GM19193 (cell line): ENCODE results near the gene CRYBG1.
A peak's percentile ranks its signal among the peaks of the same experiment; 100 is the strongest.

Source experiments
- POLR2A ChIP-seq: IDR thresholded peaks from 4 replicates; pipeline ENCODE4 v1.6.1; 2011; ENCODE audit not compliant: insufficient read depth, insufficient read length; ENCODE audit errors: extremely low read depth

CRYBG1 gene

DNA sequence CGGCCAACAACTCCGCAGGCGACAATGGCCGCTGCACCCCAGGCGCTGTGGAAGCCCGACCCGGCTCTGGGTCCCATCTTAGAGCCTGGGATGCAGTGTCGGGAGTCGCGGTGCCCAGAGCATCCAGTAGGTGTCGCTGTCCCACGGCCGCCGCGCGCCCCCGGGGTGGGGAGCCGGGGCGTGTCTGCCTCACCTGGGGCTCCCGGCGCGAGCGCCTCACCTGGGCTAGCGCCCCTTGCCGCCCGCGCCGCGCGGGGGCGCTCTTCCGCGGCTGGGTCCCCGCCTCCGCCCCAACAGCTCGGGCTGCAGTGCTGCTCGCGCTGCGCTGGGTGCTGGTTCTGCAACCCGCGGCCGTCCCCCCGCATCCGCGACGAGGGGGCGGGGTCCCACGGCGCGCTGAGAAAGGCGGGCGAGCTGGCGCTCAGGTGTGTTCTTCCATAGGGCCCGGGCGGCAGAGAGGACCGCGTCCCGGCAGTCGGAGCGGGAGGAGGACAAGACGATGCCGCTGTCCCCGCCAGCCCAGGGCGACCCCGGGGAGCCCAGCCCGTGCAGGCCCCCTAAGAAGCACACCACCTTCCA lies at the start of gene CRYBG1:
Gene CRYBG1 (plus strand): TSS at position 308 of the 579 bp plus-strand sequence. CDS start 192 bp downstream, at position 500.
- no peak for TF ChIP-seq POLR2A

DNA sequence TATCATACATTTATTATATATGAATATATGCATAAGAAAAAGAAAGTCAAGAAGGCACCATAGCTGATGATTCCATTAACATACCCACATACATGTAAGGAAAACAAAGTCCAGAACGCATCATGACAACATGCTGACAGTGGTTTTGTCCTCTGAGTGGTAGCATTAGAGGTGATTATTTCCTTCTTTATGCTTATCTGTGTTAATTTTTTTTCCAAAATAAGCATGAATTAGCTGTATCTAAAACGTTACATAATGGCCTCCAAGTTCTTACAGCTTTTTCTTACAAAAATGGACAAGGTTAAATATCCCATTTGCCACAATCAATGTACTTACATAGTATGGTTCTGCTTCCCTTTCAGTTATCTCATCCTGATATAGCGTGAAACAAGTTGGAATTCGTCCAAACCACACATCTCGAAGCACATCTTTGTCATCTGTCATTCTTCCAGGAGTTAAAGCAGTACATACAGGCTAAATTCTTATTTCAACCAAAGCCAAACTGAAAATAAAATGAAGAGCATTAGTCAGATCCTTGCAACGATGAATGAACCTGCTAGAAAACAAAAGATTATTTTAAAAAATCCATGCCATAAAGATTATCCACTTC lies 44.6 kb upstream of the CRYBG1 start:
- TF ChIP-seq POLR2A = no peak

DNA sequence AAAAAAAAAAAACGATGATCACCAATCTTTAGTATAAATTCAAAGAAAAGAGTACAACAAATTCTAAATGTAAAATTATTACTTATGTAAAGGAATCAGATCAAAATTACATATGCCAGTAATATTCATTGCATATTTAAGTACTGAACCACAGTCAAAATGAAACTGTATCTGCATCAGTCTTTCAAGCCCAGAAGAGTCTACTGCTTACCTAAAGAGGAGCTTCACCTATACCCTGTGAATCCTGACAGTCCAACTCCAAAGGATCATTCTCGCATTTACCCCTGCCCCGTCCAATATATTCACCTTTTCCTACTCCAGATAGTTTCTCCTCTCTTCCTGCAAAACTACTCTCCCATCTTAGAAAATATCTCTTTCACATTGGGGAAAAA lies 44.1 kb upstream of the CRYBG1 start:
- TF ChIP-seq POLR2A = no peak

- no peak for TF ChIP-seq POLR2A
Observed at GRCh38 chr6:106318061-106318460, 42.5 kb upstream of the CRYBG1 start.

DNA sequence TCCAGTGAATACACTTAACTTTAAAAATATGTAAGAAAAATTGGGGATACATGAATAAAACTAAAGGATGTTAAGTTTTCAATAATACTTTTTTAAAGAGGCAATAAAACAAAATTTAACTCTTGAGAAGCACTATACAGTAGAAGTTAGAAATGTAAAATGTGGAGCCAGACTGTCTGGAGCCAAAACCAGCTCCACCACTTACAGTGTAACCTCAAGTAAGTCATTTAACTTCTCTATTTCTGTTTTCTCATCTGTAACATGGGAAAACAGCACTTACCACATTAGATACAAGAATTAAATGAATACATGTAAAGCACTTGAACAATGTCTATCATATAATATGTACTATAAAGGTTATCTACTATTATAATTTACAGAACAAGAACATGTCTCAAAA lies 41.7 kb upstream of the CRYBG1 start:
- no peak for TF ChIP-seq POLR2A

GRCh38 chr6:106321940-106322339 lies 38.6 kb upstream of the CRYBG1 start:
- no peak for TF ChIP-seq POLR2A

GRCh38 chr6:106324726-106325335 lies 35.7 kb upstream of the CRYBG1 start:
- no peak for TF ChIP-seq POLR2A

GRCh38 chr6:106325336-106326178 lies 35.0 kb upstream of the CRYBG1 start, which contains the start of gene ATG5:
Gene ATG5 (minus strand): TSS chr6:106325760. CDS start chr6:106316208, 9,552 bp downstream.
- TF ChIP-seq POLR2A = peak; percentile 93

DNA sequence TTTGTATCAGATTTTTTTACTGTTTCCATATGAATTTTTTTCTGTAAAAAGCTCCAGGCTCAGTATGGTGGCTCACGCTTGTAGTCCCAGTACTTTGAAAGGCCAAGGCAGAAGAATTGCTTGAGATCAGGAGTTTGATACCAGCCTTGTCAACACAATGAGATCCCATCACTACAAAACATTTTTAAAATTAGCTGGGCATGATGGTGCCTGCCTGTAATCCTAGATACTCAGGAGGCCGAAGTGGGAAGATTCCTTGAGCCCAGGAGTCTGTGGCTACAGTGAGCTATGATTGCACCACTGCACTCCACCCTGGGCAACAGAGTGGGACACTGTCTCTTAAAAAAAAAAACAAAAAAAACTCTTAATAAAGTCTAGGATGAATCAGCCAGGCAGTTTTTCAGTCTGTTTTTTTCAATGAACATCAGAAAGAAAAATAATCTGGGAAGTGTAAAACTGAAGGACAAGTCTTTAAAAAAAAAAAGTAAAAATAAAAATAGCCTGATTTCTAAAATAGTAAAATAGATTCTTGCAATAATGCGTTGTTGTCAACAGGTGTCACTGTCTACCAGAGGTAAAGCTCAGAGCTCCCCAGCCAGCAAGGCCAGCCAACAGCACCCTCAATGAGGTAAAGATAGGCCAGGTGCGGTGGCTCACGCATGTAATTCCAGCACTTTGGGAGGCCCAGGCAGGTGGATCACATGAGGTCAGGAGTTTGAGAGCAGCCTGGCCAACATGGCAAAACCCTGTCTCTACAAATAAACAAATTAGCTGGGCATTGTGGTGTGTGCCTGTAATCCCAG lies 25.7 kb upstream of the CRYBG1 start:
- no peak for TF ChIP-seq POLR2A

DNA sequence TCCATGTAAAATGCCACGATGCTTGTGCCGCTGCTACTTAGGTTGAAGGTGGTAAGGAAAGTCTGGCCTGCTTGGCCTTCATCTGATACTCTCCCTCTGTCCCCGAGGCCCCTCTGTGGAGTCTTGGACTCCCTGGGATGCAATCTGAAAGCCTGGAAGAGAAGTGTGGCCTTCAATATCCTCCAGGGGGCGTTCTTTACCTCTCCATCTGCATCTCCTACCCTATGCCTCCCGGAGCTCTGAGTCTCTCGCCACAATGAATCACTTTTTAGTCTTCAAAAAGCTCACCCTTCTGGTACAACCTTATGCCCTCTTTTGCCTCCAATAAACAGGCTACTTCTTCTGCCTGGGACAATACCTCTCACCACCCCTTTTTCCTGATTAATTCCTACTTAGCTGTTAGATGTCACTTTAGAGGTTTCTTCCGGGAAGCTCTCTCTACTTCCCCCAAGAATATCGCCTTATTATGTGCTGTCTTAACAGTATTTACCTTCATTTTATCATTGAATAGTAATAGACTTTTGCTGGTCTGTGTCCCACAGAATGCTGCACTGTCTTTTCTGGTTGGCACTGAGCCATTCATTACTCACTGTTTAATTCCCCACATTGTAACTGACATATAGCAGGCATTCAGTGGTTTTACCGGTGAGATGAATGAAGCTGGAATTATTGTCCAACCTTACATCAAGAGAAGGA lies 21.0 kb upstream of the CRYBG1 start:
- TF ChIP-seq POLR2A = no peak

DNA sequence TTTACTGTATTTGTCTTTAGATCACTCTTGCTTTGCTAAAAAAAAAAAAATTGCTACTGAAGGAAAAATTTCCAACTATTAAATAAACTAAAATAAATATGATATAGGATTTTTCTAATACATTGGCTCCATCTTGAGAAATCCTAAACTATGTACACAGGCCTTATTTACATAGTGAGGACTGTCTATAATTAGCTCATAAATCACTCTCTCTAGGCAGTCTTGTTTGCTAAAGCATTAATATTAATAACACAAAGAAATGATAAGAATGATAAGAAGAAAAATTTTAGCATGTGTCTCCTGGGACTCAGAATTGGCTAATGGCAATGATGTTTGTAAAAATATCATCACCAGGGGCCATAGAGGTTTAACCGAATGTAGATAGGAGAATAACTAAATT lies 13.3 kb upstream of the CRYBG1 start:
- TF ChIP-seq POLR2A = no peak

DNA sequence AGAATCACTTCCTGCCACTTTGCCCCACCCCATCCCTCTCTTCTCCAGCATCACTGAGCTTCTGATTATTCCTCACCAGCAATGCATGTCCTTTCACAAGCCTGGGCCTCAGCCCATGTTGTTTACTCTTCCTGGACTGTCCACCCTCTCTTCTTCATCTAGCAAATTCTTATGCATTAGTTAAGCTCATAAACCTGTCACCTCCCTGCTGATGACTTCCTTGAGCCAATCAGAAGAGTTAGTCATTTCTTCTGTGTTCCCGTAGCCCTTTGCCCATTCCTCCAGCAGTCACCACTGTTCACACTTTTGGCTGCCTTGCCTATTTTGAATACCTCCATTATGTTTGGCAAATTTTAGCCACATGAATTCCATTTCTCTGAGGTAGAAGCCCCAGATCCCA lies 4.1 kb upstream of the CRYBG1 start:
- no peak for TF ChIP-seq POLR2A

- TF ChIP-seq POLR2A = no peak
Observed at GRCh38 chr6:106359959-106360409, 533 bp upstream of the CRYBG1 start.

DNA sequence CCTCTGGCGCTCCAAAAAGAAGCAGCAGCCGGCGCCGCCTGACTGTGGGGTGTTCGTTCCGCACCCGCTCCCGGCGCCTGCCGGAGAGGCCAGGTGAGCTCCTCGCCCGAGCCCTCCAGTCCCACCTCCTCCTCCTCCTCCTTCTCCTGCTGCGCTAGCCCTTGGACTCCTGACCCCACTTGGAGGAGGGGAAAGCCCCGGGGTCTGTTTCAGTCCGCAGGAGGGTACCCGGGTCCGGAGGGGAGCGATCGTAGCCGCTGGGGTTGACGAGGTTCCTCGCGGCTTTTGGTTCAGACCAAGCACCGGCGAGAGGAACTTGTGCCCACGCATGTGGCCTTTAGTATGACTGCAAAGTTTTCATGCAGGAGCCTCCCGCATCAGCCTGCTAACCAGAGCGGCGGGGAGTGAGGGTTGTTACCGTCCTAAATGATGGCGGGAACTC lies 493 bp downstream of the CRYBG1 start:
- TF ChIP-seq POLR2A = no peak
